Cardiac fibroblast (primary cell): Measurements from ENCODE around the gene PGM3.
A peak's percentile ranks its signal among the peaks of the same experiment; 100 is the strongest.

Source experiments
- DNase-seq, 2 donors: peaks; one replicate each; pipeline versions ENCODE4 v3.0.0 to v3.0.0-alpha.2; 2010; ENCODE audit warnings: low read depth in 2 of 2
- H3K4me3 ChIP-seq, 2 donors: replicated peaks in 1 of 2; 1 replicate in 1 of 2; 2 replicates in 1 of 2; pipeline ENCODE4 v1.5.1; 2011; ENCODE audit warnings: low read depth in 2 of 2, low read length in 2 of 2, mild to moderate bottlenecking in 2 of 2, moderate library complexity in 1 of 2
- TF ChIP-seq, protein P1 (sequence below): IDR thresholded peaks from one replicate; pipeline ENCODE4 v1.5.1; 2011; ENCODE audit warnings: low read depth, mild to moderate bottlenecking, low read length, inconsistent platforms

PGM3 gene

GRCh38 chr6:83218646-83219045 lies 25.6 kb upstream of the PGM3 start:
- no peak overlapping the region for H3K4me3 ChIP-seq
- TF ChIP-seq, protein P1, sequence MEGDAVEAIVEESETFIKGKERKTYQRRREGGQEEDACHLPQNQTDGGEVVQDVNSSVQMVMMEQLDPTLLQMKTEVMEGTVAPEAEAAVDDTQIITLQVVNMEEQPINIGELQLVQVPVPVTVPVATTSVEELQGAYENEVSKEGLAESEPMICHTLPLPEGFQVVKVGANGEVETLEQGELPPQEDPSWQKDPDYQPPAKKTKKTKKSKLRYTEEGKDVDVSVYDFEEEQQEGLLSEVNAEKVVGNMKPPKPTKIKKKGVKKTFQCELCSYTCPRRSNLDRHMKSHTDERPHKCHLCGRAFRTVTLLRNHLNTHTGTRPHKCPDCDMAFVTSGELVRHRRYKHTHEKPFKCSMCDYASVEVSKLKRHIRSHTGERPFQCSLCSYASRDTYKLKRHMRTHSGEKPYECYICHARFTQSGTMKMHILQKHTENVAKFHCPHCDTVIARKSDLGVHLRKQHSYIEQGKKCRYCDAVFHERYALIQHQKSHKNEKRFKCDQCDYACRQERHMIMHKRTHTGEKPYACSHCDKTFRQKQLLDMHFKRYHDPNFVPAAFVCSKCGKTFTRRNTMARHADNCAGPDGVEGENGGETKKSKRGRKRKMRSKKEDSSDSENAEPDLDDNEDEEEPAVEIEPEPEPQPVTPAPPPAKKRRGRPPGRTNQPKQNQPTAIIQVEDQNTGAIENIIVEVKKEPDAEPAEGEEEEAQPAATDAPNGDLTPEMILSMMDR, result no peak
- no peak for DNase-seq

DNA sequence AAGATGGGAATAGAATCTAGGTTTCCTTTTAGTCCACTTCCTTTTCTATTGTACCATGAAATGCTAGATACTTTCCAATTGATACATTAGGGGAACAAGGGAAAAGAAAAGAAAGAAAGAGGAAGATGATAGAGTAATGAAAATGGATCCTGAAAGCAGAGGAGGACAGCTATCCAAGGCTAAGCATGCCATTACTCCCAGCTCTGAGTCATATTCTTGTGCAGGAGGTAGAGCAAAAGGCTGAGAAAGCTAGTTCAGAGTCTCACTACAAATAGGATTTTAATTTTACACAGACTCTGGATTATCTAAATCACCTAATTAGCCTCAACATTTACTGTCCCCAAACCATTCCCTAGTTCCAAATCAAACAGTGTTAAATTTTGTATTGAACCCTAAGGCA lies 23.7 kb upstream of the PGM3 start:
- DNase-seq, result no peak
- TF ChIP-seq, protein P1, result no peak
- H3K4me3 ChIP-seq, result no peak overlapping the region

DNA sequence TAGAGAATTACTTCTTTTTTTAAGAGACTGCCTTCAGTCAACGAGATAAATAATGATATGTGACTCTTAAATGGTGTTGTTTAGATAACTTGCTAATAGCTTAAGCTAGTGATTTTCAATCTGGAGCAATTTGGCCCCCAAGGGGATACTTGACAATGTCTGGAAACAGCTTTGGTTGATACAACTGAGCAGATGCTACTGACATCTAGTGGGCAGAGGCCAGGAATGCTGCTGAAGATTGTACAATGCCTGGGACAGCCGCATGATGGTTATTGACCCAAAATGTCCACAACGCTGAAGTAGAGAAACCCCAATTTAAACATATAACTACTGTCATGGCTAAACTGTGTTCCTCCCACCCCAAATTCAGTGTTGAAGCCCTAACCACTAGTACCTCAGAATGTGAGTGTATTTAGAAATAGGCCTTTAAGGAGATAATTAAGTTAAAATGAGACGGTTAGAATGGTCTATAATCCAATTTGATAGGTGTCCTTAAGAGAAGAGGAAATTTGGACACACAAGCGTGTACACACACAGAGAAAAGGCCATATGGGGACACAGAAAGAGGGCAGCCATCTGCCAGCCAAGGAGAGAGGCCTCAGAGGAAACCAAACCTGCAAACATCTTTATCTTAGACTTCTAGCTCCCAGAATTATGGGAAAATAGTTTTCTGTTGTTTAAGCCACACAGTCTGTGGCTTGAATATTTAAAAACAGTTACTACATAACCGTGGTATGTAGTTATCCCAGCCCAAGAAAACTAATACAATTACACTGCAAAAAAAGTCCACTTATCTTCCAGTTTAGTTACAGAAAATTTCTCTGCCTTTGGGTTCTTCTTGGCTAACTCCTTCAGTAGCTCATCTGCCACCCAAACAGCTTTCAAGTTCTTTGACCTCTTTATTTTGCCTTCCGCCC lies 22.3 kb upstream of the PGM3 start:
- peak; percentile 88 to 89 for DNase-seq

GRCh38 chr6:83202031-83202430 lies 9.0 kb upstream of the PGM3 start:
- no peak overlapping the region for H3K4me3 ChIP-seq
- TF ChIP-seq, protein P1, result no peak
- no peak for DNase-seq

More for the DNA sequence above, 22.3 kb upstream of the PGM3 start:
- no peak overlapping the region for H3K4me3 ChIP-seq
- TF ChIP-seq, protein P1, result peak; percentile 88

DNA sequence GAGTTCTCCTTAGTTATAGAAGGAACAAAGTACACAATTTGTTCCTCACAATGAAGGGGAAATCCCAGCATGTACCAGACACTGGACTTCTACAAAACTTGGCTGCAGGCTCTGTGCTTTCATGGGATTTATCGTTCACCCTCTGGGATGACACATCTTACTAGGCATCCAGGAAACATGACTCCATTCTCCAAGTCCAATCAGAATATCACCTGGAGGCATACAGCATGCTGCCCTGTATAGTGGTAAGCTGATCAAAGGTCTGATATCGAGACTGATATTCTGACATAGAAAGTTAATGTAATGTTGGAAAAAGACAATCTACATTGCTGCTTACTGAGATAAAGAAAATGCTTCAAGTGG lies 6.8 kb upstream of the PGM3 start:
- no peak overlapping the region for H3K4me3 ChIP-seq
- DNase-seq, result peak; percentile 56 to 92
- TF ChIP-seq, protein P1, result no peak

DNA sequence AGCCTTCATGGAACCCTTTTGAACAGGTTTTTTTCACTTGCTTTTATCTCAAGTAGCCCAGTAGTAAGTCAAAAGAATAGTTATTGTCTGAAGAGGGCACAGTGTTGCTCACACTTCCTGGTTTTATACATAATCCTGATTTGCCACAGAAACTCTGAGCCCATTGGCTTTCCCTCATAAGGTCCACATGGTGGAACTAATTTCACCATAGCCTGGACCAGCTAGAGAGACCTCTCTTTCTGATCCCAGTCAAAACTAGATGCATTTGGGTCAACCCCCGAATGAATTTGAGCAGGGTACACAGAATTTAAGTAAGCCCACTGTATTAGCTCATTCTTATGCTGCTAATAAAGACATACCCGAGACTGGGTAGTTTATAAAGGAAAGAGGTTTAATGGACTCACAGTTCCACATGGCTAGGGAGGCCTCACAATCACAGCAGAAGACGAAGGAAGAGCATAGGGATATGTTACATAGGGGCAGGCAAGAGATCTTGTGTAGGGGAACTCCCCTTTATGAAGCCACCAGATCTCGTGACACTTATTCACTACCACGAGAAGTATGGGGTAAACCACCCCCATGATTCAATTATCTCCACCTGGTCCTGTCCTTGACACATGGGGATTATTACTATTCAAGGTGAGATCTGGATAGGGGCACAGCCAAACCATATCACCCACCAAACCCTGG lies 6.3 kb upstream of the PGM3 start:
- H3K4me3 ChIP-seq, result no peak overlapping the region
- peak in 1 of 2 donors; percentile 43 for DNase-seq
- TF ChIP-seq, protein P1, result no peak
